Left ventricle myocardium inferior (tissue), 1 donor: ENCODE results near the gene MRGPRF. TPM values are rescaled to one million over a fixed set of nuclear protein-coding genes. Genes with fewer than 3 reads are reported as not detected.

Experiments used
- DNase-seq: peaks from one replicate; pipeline ENCODE4 v3.0.0-alpha.2; 2020
- H3K27ac ChIP-seq: fragments of 200-600 bp; replicated peaks from 2 replicates; pipeline ENCODE4 v1.8.0; 2021
- H3K27me3 ChIP-seq: fragments of 200-600 bp; 2 replicates; pipeline ENCODE4 v1.8.0; 2021; ENCODE audit warnings: low read depth
- H3K36me3 ChIP-seq: fragments of 200-600 bp; 2 replicates; pipeline ENCODE4 v1.8.0; 2021
- H3K4me1 ChIP-seq: fragments of 200-600 bp; 2 replicates; pipeline ENCODE4 v1.8.0; 2021
- H3K4me3 ChIP-seq: fragments of 200-600 bp; 2 replicates; pipeline ENCODE4 v1.8.0; 2021; ENCODE audit warnings: mild to moderate bottlenecking, moderate library complexity
- H3K9me3 ChIP-seq: fragments of 200-600 bp; replicated peaks from 2 replicates; pipeline ENCODE4 v1.8.0; 2021
- intact Hi-C: fragments of 100-400 bp; cut with micrococcal nuclease; formaldehyde crosslinking; loops from one replicate; pipeline ENCODE4 v1.11.0; 2022
- total RNA-seq: library from RNA; stranded (reverse); fragmentation: NEBNext Ultra II Directional; extraction: Animal tissue kit (Norgen Biotek cat#: 25700); gene quantifications from one replicate; pipeline ENCODE4 v1.2.1, GENCODE V29; 2021
- TF ChIP-seq, protein P1 (sequence below): fragments of 200-600 bp; IDR thresholded peaks from 2 replicates; pipeline ENCODE4 v1.8.0; 2021; ENCODE audit warnings: antibody characterized with exemption, mild to moderate bottlenecking, borderline replicate concordance
- donor health status: DM: no; HTN: yes; CAD: no; lungs with severe emphysema.

The MRGPRF gene
- total RNA-seq, 1 donor from 2014 or later = 3.9 TPM

DNA sequence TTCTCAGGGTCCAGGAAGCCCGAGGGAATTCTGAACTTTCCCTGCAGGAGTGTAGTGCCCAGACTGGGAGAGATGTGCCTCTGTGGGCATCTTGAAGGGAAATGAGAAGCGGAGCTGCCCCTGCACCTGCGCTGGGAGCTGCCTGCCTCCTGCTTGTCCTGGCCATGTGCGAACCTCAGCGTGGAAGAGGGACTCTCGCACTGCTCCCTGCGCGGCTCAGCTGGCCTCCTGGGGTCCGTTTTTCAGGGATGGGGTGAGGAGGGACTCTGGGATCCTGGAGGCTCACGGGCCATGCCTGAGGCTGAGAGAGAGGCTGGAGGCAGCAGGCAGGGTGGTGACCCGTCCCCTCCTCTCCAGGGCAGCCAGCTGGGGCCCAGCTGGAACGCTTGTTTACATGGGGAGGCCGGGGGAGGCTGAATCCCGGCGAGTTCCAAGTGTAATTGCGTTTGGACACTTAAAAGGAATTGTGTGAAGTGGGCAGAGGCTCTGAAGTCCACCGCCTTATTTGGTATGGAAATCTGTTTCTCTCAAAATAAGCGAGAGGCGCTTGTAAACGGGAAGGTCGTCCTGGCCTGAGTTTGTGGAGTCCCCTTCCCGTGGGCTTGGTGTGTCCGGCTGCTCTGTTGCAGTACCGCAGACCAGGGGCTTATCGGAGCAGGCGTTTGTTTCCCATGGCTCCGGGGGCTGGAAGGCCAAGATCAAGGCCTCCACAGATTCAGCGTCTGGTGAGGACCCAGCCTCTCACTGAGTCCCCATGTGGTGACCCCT lies 1.2 kb upstream of the MRGPRF start:
- Histone ChIP-seq H3K4me3 (peak overlapping the region; percentile 66), H3K4me1 (peaks cover 48% of the 10 kb centered on the region), H3K27me3 (peaks cover 57% of the 10 kb centered on the region), H3K36me3 (no peaks in the 10 kb centered on the region), H3K27ac (peak overlapping the region; percentile 84), H3K9me3 (no peaks in the 10 kb centered on the region)
- TF ChIP-seq, protein P1, sequence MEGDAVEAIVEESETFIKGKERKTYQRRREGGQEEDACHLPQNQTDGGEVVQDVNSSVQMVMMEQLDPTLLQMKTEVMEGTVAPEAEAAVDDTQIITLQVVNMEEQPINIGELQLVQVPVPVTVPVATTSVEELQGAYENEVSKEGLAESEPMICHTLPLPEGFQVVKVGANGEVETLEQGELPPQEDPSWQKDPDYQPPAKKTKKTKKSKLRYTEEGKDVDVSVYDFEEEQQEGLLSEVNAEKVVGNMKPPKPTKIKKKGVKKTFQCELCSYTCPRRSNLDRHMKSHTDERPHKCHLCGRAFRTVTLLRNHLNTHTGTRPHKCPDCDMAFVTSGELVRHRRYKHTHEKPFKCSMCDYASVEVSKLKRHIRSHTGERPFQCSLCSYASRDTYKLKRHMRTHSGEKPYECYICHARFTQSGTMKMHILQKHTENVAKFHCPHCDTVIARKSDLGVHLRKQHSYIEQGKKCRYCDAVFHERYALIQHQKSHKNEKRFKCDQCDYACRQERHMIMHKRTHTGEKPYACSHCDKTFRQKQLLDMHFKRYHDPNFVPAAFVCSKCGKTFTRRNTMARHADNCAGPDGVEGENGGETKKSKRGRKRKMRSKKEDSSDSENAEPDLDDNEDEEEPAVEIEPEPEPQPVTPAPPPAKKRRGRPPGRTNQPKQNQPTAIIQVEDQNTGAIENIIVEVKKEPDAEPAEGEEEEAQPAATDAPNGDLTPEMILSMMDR = no peak
- intact Hi-C loops = no loop called here
- DNase-seq = peak; percentile 76

DNA sequence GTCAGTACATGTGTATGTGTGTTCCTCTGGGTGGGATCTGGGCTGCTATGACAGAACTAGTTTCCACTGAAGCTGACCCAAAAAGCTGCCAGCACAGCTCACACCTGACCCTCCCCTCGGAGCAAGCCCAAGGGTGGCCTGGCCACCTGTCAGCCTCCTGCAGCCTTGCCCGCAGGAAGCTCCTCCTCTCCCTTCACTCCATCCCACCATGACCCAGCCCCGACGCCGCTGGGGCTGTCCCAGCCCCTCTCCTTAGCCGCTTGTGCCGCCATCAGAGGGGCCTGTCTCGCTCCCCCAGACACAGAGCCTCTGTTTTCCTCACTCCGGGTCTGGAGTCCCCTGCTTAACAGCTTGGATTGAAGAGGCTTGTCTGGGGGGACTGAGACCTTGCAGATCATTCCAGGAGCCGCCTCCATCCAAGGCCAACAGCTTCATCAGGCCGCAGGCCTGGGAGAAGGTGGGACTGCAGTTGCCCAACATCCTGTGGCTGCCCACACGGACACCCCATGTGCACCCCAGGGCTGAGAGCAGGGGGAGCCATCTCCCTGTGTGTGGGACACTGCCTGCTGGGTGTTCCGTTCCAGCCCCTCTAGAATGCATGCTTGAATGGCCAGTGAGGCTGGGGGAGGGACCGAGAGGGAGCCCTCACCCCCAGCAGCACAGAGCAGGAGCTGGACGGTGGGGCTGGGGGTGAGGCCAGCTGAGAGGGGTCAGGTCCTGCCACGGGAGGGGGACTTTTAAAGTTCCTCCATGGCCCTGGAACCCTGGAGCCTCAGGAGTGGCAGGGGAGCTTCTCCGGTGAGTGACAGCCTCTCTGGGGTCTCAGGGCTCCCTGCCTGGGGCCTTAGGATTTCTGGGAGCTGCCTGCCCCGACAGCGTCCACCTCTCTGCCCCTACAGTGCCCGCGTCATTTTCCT lies 696 bp downstream of the MRGPRF start:
- peaks cover 66% of the 10 kb centered on the region for H3K4me1 ChIP-seq
- peaks cover 57% of the 10 kb centered on the region for H3K27me3 ChIP-seq
- H3K4me3 ChIP-seq = peak overlapping the region; percentile 66
- H3K27ac ChIP-seq = peak overlapping the region; percentile 84
- DNase-seq = no peak
- intact Hi-C loops = no loop called here
- TF ChIP-seq, protein P1 = no peak
- H3K36me3 ChIP-seq = no peaks in the 10 kb centered on the region
- H3K9me3 ChIP-seq = no peaks in the 10 kb centered on the region

DNA sequence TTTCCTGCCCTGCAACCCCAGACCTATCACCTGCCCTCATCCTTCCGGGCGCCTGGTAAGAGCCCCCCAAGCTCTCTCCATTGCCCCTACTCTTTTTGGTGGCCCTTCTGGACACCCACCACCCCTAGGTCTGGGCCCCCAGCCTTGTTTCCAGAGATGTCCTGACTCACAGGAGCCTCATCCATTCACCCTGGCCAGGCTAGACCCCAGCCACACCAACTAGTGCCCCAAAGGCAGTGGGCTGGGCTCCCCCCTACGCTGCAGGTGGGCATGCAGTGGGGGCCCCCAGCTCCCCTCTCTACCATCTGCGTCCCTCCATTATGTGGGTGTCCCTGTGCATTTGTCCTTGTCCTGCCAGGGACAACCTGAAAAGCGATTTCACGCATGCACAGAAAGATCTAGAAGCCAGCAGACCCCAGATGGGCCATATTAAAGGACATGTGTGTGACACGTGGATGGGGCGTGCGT lies 1.4 kb downstream of the MRGPRF start:
- H3K27ac ChIP-seq = peak overlapping the region; percentile 84
- intact Hi-C loops = no loop called here
- no peaks in the 10 kb centered on the region for H3K36me3 ChIP-seq
- H3K4me1 ChIP-seq = peaks cover 66% of the 10 kb centered on the region
- no peaks in the 10 kb centered on the region for H3K9me3 ChIP-seq
- H3K4me3 ChIP-seq = peak overlapping the region; percentile 66
- DNase-seq = no peak
- peaks cover 57% of the 10 kb centered on the region for H3K27me3 ChIP-seq
- TF ChIP-seq, protein P1 = no peak

- Histone ChIP-seq H3K27ac (peak overlapping the region; percentile 84), H3K4me3 (peak overlapping the region; percentile 66), H3K4me1 (peaks cover 66% of the 10 kb centered on the region), H3K36me3 (no peaks in the 10 kb centered on the region), H3K27me3 (peaks cover 57% of the 10 kb centered on the region), H3K9me3 (no peaks in the 10 kb centered on the region)
- intact Hi-C loops = no loop called here
- peak; percentile 72 for DNase-seq
- TF ChIP-seq, protein P1 = no peak
These were observed 2.0 kb downstream of the MRGPRF start for GRCh38 chr11:69010964-69011623.

DNA sequence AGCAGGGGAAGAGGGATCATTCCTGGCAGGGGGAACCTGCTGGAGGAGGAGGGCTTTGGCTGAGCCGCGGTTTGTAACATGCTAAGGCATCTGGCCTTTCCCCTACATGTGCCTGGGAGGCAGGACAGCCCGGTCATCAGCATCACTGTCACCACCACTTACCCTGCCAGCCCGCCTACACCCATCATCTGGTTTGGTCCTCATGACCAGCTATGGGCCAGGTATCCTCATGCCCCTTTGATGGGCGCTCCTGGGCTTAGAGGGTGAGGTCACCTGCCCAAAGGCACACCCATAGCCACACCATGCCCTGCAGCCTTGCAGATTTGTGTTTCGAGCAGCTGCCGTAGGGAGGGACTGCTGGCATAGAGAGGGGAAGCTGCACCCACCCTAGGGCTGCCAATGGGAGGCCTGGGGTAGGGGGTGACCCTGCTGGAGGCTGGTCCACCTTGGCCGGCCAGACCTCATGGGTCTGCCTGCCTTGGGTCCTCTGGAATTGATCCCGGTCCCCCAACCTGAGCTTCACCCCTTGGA lies 2.6 kb downstream of the MRGPRF start:
- H3K4me3 ChIP-seq = peak overlapping the region; percentile 66
- H3K27me3 ChIP-seq = peaks cover 57% of the 10 kb centered on the region
- DNase-seq = no peak
- H3K27ac ChIP-seq = peak overlapping the region; percentile 84
- intact Hi-C loops = no loop called here
- peaks cover 4% of the 10 kb centered on the region for H3K36me3 ChIP-seq
- TF ChIP-seq, protein P1 = no peak
- no peaks in the 10 kb centered on the region for H3K9me3 ChIP-seq
- H3K4me1 ChIP-seq = peaks cover 66% of the 10 kb centered on the region
